ENCODE measurements around the gene SDK1. TPM values are rescaled to one million over a fixed set of nuclear protein-coding genes. Genes with fewer than 3 reads are reported as not detected.

SDK1 gene
- total and polyA plus RNA-seq, 4 donors = 0.12 to 0.47 (median 0.36) TPM

- H3K9me3 ChIP-seq (ENCODE audit: control insufficient read depth in 4 of 4, low read length in 3 of 4) = no peaks in the 10 kb centered on the region
- H3K9ac ChIP-seq (ENCODE audit: low read depth in 1 of 2, low read length in 2 of 2) = no peak overlapping the region
- H3K27ac ChIP-seq (ENCODE audit: low read depth in 1 of 2, low read length in 2 of 2) = no peak overlapping the region
- DNase-seq (ENCODE audit: low spot score) = no peak
- WGBS = 74% methylated on average over 1 of the region's 1 CpG
- no peaks in the 10 kb centered on the region for H3K36me3 ChIP-seq (ENCODE audit: control insufficient read depth in 4 of 4, insufficient read depth in 3 of 4, low read depth in 1 of 4, low read length in 3 of 4)
- no peaks in the 10 kb centered on the region for H3K4me1 ChIP-seq (ENCODE audit: control insufficient read depth in 4 of 4, insufficient read depth in 4 of 4, low read length in 3 of 4)
- H3K27me3 ChIP-seq (ENCODE audit: control insufficient read depth in 4 of 4, insufficient read depth in 4 of 4, low read length in 3 of 4) = no peaks in the 10 kb centered on the region
- H3K4me3 ChIP-seq (ENCODE audit: low read depth in 1 of 3, low read length in 3 of 3) = no peak overlapping the region
- TF ChIP-seq ZBTB33 (IDR thresholded peaks at IDR 0.05) = no peak
- TF ChIP-seq RAD21 (IDR thresholded peaks at IDR 0.05) = no peak
- no peak for TF ChIP-seq MAX (IDR thresholded peaks at IDR 0.05)
- TF ChIP-seq NR2F2 (IDR thresholded peaks at IDR 0.05) = no peak
- TF ChIP-seq JUND (IDR thresholded peaks at IDR 0.05) = no peak
- no peak for TF ChIP-seq TAF1 (conservative IDR thresholded peaks at IDR 0.05)
- no peak for TF ChIP-seq RXRA (IDR thresholded peaks at IDR 0.05)
These were observed 162.6 kb downstream of the SDK1 start for GRCh38 chr7:3463696-3464095.

- Histone ChIP-seq H3K9me3 (ENCODE audit: control insufficient read depth in 4 of 4, low read length in 3 of 4) (no peaks in the 10 kb centered on the region), H3K9ac (ENCODE audit: low read depth in 1 of 2, low read length in 2 of 2) (no peak overlapping the region), H3K27ac (ENCODE audit: low read depth in 1 of 2, low read length in 2 of 2) (no peak overlapping the region), H3K4me1 (ENCODE audit: control insufficient read depth in 4 of 4, insufficient read depth in 4 of 4, low read length in 3 of 4) (no peaks in the 10 kb centered on the region), H3K4me3 (ENCODE audit: low read depth in 1 of 3, low read length in 3 of 3) (no peak overlapping the region), H3K27me3 (ENCODE audit: control insufficient read depth in 4 of 4, insufficient read depth in 4 of 4, low read length in 3 of 4) (no peaks in the 10 kb centered on the region), H3K36me3 (ENCODE audit: control insufficient read depth in 4 of 4, insufficient read depth in 3 of 4, low read depth in 1 of 4, low read length in 3 of 4) (no peaks in the 10 kb centered on the region)
- TF ChIP-seq RXRA (IDR thresholded peaks at IDR 0.05) (no peak), CTCF (IDR thresholded peaks at IDR 0.05; ENCODE audit: low read depth, low read length, missing input control) (no peak), REST (IDR thresholded peaks at IDR 0.05) (no peak), FOXA2 (IDR thresholded peaks at IDR 0.05) (no peak), HNF4A (conservative IDR thresholded peaks at IDR 0.05) (no peak), YY1 (IDR thresholded peaks at IDR 0.05) (no peak), SP1 (IDR thresholded peaks at IDR 0.05) (no peak), ZBTB33 (IDR thresholded peaks at IDR 0.05) (no peak), HNF4G (IDR thresholded peaks at IDR 0.05) (no peak), RAD21 (IDR thresholded peaks at IDR 0.05) (no peak), ATF3 (IDR thresholded peaks at IDR 0.05) (no peak), MAX (IDR thresholded peaks at IDR 0.05) (no peak), JUND (IDR thresholded peaks at IDR 0.05) (no peak), TAF1 (conservative IDR thresholded peaks at IDR 0.05) (no peak)
- no peak for DNase-seq (ENCODE audit: low spot score)
- WGBS = 92% methylated on average over 9 of the region's 9 CpGs
These were observed 164.0 kb downstream of the SDK1 start for GRCh38 chr7:3464900-3465622.

All from liver (tissue), 9 donors.